ENCODE measurements around the gene STAM.
"Not testable (repeated sequence)": the region's sequence is repeated elsewhere in the genome, so short reads cannot be mapped to it uniquely, and the experiment has no call there.

STAM gene

DNA sequence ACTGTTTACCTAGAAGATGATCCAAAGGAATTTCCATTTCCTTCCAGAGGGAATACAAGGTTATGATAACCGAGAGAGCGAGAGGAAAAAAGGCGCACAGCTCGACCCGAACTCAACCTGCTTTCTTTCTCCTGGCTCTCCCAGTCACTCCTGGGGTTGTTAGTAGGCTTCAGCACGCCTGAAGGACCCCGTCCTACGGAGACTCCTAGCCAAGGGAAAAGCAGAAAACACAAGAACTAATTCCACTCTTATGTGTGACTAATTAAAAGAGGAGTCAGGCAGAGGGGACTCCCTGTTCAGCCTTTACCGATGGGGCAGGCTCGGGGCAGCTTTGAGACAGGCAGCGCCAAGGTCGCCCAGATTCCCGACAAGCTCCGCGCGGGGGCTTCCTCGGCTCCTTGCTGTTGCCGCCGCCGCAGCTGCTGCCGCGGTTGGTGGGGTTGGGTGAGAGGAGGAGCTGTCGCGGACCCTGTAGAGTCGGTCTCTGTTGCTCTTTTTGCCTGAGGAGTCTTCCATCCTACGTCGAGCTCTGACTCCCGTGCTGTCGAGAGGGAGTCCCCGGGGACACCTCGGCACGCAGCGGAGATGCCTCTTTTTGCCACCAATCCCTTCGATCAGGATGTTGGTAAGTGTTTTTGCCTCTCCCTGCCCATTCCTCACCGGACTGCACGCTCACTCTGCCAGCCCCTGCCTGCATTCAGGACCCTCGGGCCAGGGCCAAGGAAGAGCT lies at the start of gene STAM:
Gene STAM, plus strand, starts transcription at position 397 of the 730 bp plus-strand sequence. Its CDS starts 189 bp downstream, at position 586.
- H3K4me1 Mint-ChIP-seq: peaks cover 43% of the 10 kb centered on the region
- DNase-seq (ENCODE audit: low spot score in 2 of 2): peak; percentile 91 to 94
- H3K9me3 Mint-ChIP-seq: peaks cover 3% of the 10 kb centered on the region
- ATAC-seq: peak; percentile 90
- H3K27ac Mint-ChIP-seq: peak within 1 kb of the TSS; percentile 100
- peak within 1 kb of the TSS; percentile 97 for H3K4me3 Mint-ChIP-seq
- H3K36me3 Mint-ChIP-seq: peaks cover 22% of the 10 kb centered on the region

DNA sequence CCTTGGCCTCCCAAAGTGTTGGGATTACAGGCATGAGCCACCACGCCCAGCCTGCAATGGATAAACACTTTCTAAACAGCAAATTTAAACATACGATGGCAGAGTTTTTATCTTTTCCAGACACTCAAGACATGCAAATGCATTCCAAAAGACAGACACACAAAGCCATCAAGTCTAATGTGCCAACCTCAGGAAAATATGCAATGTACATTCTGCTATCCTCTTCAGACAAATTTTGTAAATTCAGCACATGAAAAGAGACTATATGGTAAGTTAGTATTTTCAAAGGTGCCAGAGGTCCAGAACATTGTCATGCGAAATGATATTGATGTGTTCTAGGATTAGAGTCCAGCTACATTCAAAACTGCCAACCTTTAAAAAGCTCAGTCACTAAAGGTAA lies 46.6 kb upstream of the STAM start:
- Mint-ChIP-seq H3K9me3 (no peaks in the 10 kb centered on the region), H3K4me3 (no peak overlapping the region), H3K4me1 (no peaks in the 10 kb centered on the region), H3K36me3 (no peaks in the 10 kb centered on the region), H3K27ac (no peak overlapping the region)
- ATAC-seq (no peak), DNase-seq (ENCODE audit: low spot score in 2 of 2) (no peak)

DNA sequence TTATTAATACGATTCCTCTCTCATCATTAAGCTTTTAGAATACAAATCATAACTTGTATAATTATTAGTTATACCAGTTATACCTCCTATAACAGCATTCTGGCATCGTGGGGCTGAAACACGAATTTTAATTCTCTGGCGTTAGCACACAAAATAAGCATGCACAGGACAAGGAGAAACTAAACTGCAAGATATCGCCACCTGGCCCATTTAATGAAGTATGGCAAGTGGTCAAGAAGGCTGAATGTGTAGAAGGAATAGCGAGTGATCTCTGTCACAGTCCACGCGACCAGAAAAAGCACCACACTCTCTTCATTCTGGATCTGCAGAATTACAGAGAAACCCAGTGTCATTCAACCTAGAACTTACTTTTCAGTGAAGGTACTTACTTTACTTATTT lies 44.9 kb upstream of the STAM start:
- ATAC-seq: no peak
- no peaks in the 10 kb centered on the region for H3K4me1 Mint-ChIP-seq
- no peak for DNase-seq (ENCODE audit: low spot score in 2 of 2)
- H3K27ac Mint-ChIP-seq: no peak overlapping the region
- H3K4me3 Mint-ChIP-seq: no peak overlapping the region
- no peaks in the 10 kb centered on the region for H3K36me3 Mint-ChIP-seq
- no peaks in the 10 kb centered on the region for H3K9me3 Mint-ChIP-seq

DNA sequence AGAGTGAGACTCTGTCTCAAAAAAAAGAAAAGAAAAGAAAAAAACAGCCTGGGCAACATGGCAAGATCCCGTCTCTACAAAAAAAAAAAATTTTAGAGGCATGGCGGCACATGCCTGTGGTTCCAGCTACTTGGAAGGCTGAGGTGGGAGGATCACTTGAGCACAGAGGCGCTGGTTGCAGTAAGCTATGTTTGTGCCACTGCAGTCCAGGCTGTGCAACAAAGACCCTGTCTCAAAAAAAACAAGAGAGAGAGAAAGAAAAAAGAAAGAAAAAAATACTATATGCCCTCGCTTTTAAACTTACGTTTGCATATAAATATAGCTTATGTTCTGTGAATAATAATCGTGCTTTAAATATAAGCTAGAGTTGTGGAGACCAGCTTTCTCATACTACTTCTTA lies 38.0 kb upstream of the STAM start:
- Mint-ChIP-seq H3K9me3 (no peaks in the 10 kb centered on the region), H3K4me3 (no peak overlapping the region)

DNA sequence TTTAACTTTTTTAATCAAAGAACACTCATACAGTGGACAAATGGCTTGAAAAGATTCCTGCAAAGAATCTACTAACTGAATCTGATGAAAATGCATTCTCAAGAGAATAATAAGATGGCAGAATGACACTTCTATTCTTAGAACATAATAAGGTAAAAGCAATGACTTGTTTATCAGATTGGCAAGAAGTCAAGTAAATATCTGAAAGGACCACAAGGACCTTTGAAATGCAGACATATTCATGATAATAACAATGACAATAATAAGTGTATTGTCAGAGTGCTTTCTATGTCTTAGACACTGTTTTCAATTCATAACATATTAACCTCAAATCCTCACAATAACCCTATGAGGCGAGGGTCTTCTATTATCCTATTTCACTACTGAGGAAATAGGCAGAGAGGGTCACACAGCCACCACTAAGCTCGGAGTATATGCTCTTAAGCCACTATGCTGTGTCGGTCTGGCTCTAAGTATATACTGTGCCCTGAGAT lies 37.4 kb upstream of the STAM start:
- Mint-ChIP-seq H3K36me3 (no peaks in the 10 kb centered on the region), H3K4me3 (no peak overlapping the region), H3K9me3 (no peaks in the 10 kb centered on the region), H3K4me1 (no peaks in the 10 kb centered on the region), H3K27ac (no peak overlapping the region)
- DNase-seq (ENCODE audit: low spot score in 2 of 2) (no peak), ATAC-seq (no peak)

More for the DNA sequence above, 38.0 kb upstream of the STAM start:
- no peak for ATAC-seq
- no peaks in the 10 kb centered on the region for H3K36me3 Mint-ChIP-seq
- no peak for DNase-seq (ENCODE audit: low spot score in 2 of 2)
- no peak overlapping the region for H3K27ac Mint-ChIP-seq
- H3K4me1 Mint-ChIP-seq: no peaks in the 10 kb centered on the region

DNA sequence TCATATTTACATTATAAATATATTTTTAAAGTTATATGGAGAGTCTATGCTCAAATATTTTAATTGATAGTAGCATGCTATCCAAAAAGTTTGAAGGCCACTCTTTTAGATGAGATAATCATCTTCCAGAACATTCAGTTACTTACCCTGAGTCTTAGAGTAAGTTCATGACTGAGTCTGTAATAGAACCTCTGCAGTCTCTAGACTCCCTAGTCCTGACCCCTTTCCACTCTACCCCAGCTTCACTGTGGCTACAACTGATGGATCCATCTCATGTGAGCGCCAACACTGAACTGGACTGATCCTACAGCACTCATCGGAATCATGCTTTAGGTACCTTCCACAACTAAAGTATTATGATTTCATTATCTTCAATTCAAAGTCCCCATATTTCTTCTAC lies 36.9 kb upstream of the STAM start:
- Mint-ChIP-seq H3K4me1 (no peaks in the 10 kb centered on the region), H3K4me3 (no peak overlapping the region), H3K36me3 (no peaks in the 10 kb centered on the region), H3K27ac (no peak overlapping the region), H3K9me3 (no peaks in the 10 kb centered on the region)
- DNase-seq (ENCODE audit: low spot score in 2 of 2) (peak in 1 of 2 donors; percentile 45), ATAC-seq (no peak)

DNA sequence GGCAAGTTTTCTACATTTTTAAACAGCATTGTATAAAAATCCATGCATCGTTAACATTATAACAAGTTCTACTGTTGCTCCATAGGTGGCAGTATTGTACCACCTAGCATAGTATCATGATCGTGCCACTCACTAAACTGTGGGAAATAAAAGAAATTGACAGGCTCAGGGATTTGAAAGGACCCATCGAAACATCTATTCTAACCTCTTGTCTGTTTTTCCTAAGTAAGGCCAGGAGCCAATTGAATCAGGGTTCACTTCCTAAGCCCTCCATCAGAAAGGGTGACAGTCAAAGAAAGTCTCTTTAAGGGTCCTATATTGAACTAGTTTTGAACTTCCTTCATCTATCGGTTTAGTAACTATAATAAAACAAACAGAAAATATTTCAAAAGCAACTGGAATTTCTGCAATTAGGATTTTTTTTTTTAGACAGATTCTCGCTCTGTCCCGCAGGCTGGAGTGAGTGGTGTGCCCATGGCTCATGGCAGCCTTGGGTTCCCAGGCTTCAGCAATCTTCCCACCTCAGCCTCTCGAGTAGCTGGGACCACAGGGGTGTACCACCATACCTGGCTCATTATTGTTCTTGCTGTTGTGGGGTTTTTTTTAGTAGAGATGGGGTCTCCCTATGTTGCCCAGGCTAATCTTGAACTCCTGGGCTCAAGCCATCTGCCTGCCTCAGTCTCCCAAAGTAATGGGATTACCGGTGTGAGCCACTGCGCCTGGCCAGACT lies 36.2 kb upstream of the STAM start:
- Mint-ChIP-seq H3K36me3 (no peaks in the 10 kb centered on the region), H3K4me1 (no peaks in the 10 kb centered on the region), H3K27ac (no peak overlapping the region), H3K4me3 (no peak overlapping the region), H3K9me3 (no peaks in the 10 kb centered on the region)
- peak in 1 of 2 donors; percentile 51 for DNase-seq (ENCODE audit: low spot score in 2 of 2)
- ATAC-seq: peak; percentile 74

DNA sequence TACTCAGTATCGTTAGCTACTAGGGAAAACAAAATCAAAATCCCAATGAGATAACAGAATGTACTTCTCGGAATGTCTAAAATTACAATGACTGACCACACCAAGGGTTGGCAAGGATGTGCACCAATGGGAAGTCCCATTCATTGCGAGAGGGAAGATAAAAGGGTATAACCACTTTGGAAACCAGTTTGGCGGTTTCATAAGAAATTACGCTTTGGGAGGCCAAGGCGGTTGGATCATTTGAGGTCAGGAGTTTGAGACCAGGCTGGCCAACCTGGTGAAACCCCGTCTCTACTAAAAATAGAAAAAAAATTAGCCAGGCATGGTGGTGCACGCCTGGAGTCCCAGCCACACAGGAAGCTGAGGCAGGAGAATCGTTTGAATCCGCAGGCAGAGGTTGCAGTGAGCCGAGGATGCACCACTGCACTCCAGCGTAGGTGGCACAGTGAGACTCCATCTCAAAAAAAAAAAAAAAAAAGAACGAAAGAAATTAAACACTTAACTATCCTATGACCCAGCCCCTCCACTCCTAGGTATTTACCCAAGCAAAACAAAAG lies 34.4 kb upstream of the STAM start:
- H3K4me3 Mint-ChIP-seq: no peak overlapping the region
- no peaks in the 10 kb centered on the region for H3K9me3 Mint-ChIP-seq
- no peaks in the 10 kb centered on the region for H3K4me1 Mint-ChIP-seq
- ATAC-seq (no peak), DNase-seq (ENCODE audit: low spot score in 2 of 2) (peak in 1 of 2 donors; percentile 13)
- no peak overlapping the region for H3K27ac Mint-ChIP-seq
- no peaks in the 10 kb centered on the region for H3K36me3 Mint-ChIP-seq

DNA sequence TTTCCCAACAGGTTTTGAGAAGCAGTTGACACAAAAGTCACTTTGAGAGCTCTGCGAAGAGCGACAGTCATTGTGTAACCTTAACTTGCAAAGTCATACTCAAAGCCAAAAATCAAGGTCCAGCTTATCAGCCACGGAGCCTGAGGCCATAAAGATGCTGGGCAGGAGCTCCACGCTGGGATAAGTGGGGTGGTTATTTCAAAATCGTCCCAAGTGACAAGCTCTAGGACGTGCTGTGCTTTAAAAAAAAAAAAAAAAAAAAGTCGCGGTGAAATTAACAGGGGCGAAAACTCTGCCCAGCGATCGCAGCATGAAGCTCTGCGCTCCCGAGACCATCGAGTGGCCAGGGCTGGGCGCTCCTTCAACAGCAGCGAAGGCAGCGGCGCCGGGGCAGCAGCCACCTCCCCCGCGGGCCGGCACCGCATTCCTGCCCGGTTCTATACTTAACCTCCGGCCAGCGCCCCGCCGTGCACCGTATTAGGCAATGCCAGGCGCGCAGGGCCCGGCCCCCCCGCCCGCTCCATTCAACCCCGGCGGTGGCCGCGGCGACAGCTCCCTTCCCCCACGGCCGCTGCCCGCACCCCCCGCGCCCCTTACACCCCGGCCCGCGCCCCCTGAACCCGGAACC lies 27.4 kb upstream of the STAM start:
- H3K9me3 Mint-ChIP-seq: no peaks in the 10 kb centered on the region
- H3K4me1 Mint-ChIP-seq: peaks cover 6% of the 10 kb centered on the region
- H3K36me3 Mint-ChIP-seq: no peaks in the 10 kb centered on the region
- H3K27ac Mint-ChIP-seq: no peak overlapping the region
- DNase-seq (ENCODE audit: low spot score in 2 of 2) (no peak), ATAC-seq (peak; percentile 72)
- H3K4me3 Mint-ChIP-seq: peak overlapping the region; percentile 79

DNA sequence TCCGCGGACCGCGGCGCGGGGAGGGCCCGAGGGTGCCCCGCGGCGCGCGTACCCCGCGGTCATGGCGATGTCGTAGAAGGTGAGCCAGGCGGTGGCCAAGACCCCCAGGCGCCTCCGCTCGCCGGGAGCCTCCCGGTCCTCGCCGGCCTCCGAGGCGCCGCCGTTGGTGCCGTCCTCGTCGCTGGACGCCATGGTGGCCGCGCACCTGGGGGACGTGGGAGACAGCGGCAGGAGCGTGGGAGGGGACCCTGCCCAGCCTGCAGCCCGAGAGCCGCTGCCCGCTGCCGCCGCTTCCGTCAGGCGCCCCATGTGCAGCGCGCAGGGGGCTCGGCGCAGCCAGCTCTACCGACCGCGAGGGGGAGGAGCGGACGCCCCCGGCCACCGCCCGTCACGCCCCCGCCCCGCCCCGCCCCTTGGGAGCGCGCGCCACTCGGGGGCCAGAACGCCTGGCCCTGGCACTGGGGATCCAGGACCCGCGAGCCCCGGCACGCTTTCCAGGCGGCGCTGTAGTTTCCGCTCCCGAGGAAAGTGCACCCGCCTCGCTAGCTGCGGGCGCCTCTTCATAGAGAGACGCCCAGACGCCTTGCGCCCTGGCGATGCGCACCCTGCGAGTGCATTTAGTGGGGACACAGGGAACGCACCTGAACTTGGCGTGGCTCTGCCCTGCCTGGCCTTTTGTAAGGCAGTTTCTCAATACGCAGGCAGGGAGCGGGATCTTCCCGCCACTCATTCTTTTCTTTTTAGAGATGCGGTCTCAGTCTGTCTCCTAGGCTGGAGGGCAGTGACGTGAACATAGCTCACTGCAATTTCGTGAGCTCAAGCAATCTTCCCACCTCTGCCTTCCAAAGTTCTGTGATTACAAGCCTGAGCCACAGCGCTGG lies 26.7 kb upstream of the STAM start, which contains the start of gene HACD1:
Gene HACD1, minus strand, starts transcription at position 344 of the 881 bp plus-strand sequence. Its CDS starts 35 bp downstream, at position 309.
- Mint-ChIP-seq H3K27ac (no peak within 1 kb of the TSS), H3K36me3 (no peaks in the 10 kb centered on the region), H3K4me1 (peaks cover 6% of the 10 kb centered on the region), H3K4me3 (peak within 1 kb of the TSS; percentile 79), H3K9me3 (no peaks in the 10 kb centered on the region)
- peak; percentile 80 for ATAC-seq
- peak; percentile 36 to 77 for DNase-seq (ENCODE audit: low spot score in 2 of 2)

DNA sequence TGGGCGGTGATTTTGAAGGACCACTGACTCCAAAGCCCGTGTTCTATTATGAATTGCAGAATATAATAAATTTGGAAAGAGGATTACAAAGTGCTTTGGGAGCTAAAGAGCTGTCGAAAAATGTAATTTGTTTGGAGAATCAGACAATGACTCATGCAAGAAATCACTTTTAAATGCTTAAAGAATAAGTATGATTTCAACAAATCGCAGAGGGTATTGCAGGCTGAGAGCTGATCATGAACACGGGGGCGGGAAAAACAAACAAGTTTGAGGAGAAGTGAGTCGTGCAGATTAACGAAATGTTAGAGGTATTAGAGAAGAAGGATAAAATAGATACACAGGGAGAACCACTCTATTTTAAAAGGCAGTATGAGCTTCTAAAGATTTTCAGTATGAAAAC lies 21.9 kb upstream of the STAM start:
- no peaks in the 10 kb centered on the region for H3K9me3 Mint-ChIP-seq
- H3K4me3 Mint-ChIP-seq: no peak overlapping the region
- ATAC-seq (no peak), DNase-seq (ENCODE audit: low spot score in 2 of 2) (peak in 1 of 2 donors; percentile 29)
- H3K27ac Mint-ChIP-seq: no peak overlapping the region
- H3K36me3 Mint-ChIP-seq: no peaks in the 10 kb centered on the region
- peaks cover 6% of the 10 kb centered on the region for H3K4me1 Mint-ChIP-seq

DNA sequence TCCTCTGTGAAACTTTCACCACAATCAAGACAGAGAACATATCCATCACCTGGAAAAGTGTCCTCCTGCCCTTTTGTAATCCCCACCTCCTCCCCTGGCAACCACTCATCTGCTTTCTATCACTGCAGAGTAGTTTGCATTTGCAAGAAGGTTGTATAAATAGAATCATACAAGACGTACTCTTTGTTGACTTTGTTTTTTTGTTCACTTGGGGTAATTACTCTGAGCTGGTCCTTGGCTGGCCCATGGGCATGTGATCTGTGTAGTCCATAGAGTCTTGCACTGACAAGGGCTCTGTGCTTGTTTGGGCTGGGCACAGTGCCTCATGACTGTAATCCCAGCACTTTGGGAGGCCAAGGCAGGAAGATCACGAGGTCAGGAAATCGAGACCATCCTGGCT lies 19.0 kb upstream of the STAM start:
- DNase-seq (ENCODE audit: low spot score in 2 of 2): peak in 1 of 2 donors; percentile 23
- Mint-ChIP-seq H3K27ac (no peak overlapping the region), H3K4me3 (no peak overlapping the region), H3K36me3 (no peaks in the 10 kb centered on the region), H3K9me3 (no peaks in the 10 kb centered on the region), H3K4me1 (no peaks in the 10 kb centered on the region)
- no peak for ATAC-seq

DNA sequence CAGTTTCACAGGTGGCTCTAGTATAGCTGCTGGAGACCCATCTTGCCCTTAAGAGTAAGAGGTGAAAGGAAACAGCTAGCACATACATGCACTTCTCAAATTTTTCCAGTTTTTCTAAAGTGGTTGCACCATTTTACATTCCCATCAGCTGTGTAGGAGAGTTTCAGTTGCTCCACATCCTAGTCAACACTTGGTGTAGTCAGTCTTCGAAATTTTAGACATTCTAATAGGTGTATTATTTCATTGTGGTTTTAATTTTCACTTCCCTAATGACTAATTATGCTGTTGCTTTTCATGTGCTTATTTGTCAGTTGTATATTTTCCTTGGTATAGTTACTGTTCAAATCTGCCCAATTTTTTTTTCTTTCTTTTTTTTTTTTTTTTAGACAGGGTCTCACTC lies 17.3 kb upstream of the STAM start:
- peak; percentile 40 for ATAC-seq
- DNase-seq (ENCODE audit: low spot score in 2 of 2): peak in 1 of 2 donors; percentile 4
- Mint-ChIP-seq H3K4me1 (no peaks in the 10 kb centered on the region), H3K27ac (no peak overlapping the region), H3K4me3 (no peak overlapping the region), H3K9me3 (no peaks in the 10 kb centered on the region), H3K36me3 (no peaks in the 10 kb centered on the region)

DNA sequence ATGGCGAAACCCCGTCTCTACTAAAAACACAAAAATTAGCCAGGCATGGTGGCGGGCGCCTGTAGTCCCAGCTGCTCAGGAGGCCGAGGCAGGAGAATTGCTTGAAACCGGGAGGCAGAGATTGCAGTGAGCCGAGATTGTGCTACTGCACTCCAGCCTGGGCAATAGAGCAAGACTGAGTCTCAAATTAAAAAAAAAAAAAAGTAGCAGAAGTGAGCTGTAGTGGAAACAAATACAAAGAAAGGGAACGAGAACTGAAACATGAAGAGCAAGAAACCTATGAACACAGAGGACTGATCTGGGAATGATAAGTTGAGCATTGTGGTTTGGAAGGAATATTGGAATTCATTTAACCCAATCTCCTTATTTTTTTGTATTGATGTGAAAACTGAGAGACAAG lies 11.4 kb upstream of the STAM start:
- H3K36me3 Mint-ChIP-seq, H3K4me3 Mint-ChIP-seq, H3K27ac Mint-ChIP-seq, H3K9me3 Mint-ChIP-seq, ATAC-seq, H3K4me1 Mint-ChIP-seq: not testable (repeated sequence)
- peak in 1 of 2 donors; percentile 22 for DNase-seq (ENCODE audit: low spot score in 2 of 2)

All from stimulated activated effector memory CD8-positive, alpha-beta T cell treated with anti-CD3 and anti-CD28 coated beads, Interleukin-12 subunit alpha, Interleukin-12 subunit beta, amount 100 ng/mL, for 72 hours (primary cell).